Measurements from ENCODE around the gene RALA. TPM values are rescaled to one million over a fixed set of nuclear protein-coding genes. Genes with fewer than 3 reads are reported as not detected.
A peak's percentile ranks its signal among the peaks of the same experiment; 100 is the strongest.

The RALA gene
- polyA plus RNA-seq, 1 donor (not counting 4 experiments of a cell fraction or from before 2014, with no cell fraction given), result 64.6 TPM

GRCh38 chr7:39631736-39632308, 8.4 kb downstream of the RALA start:
- Histone ChIP-seq H3K79me2 (ENCODE audit: control insufficient read depth, insufficient read depth, low read length) (peaks cover 98% of the 10 kb centered on the region), H3K4me1 (ENCODE audit: control insufficient read depth, extremely low read depth, insufficient read depth, low read length) (peaks cover 11% of the 10 kb centered on the region), H3K27ac (ENCODE audit: control insufficient read depth, insufficient read depth, low read length) (no peak overlapping the region), H3K4me2 (ENCODE audit: control insufficient read depth, extremely low read depth, insufficient read depth, low read depth, low read length) (no peak overlapping the region), H3K27me3 (ENCODE audit: control insufficient read depth, extremely low read depth, insufficient read depth, low read length) (no peaks in the 10 kb centered on the region), H3K9me1 (ENCODE audit: control insufficient read depth, extremely low read depth, insufficient read depth, low read length) (peaks cover 2% of the 10 kb centered on the region), H3K36me3 (ENCODE audit: control insufficient read depth in 2 of 2, extremely low read depth in 1 of 2, insufficient read depth in 2 of 2, low read length in 2 of 2) (peaks cover 7 to 19% of the 10 kb centered on the region in 2 experiments), H2AFZ (ENCODE audit: control insufficient read depth, low read length) (no peak overlapping the region), H3K9ac (ENCODE audit: control insufficient read depth, extremely low read depth, insufficient read depth, low read length) (no peak overlapping the region), H3K9me3 (ENCODE audit: control insufficient read depth, low read depth, low read length) (no peaks in the 10 kb centered on the region), H4K20me1 (ENCODE audit: control insufficient read depth, extremely low read depth, insufficient read depth, low read length) (peaks cover 8% of the 10 kb centered on the region), H3K4me3 (ENCODE audit: control insufficient read depth in 2 of 3, extremely low read depth in 1 of 3, insufficient read depth in 2 of 3, low read depth in 1 of 3, low read length in 3 of 3) (no peak overlapping the region)
- FAIRE-seq (no peak), DNase-seq (ENCODE audit: low read depth, low spot score) (no peak)
- dilution Hi-C loops (cut with MboI; ENCODE audit: extremely low pct_ligation_motif_present, low sequenced_read_pairs), result no loop called here
- no peak for TF ChIP-seq EZH2 (IDR thresholded peaks at IDR 0.05; ENCODE audit: low read length)

- Histone ChIP-seq H3K4me2 (ENCODE audit: control insufficient read depth, extremely low read depth, insufficient read depth, low read depth, low read length) (no peak overlapping the region), H3K27ac (ENCODE audit: control insufficient read depth, insufficient read depth, low read length) (peak overlapping the region; percentile 4), H3K27me3 (ENCODE audit: control insufficient read depth, extremely low read depth, insufficient read depth, low read length) (no peaks in the 10 kb centered on the region), H3K36me3 (ENCODE audit: control insufficient read depth in 2 of 2, extremely low read depth in 1 of 2, insufficient read depth in 2 of 2, low read length in 2 of 2) (peaks cover 7 to 18% of the 10 kb centered on the region in 2 experiments), H3K9me1 (ENCODE audit: control insufficient read depth, extremely low read depth, insufficient read depth, low read length) (peaks cover 2% of the 10 kb centered on the region), H3K4me1 (ENCODE audit: control insufficient read depth, extremely low read depth, insufficient read depth, low read length) (peaks cover 9% of the 10 kb centered on the region), H3K4me3 (ENCODE audit: control insufficient read depth in 2 of 3, extremely low read depth in 1 of 3, insufficient read depth in 2 of 3, low read depth in 1 of 3, low read length in 3 of 3) (no peak overlapping the region), H3K9ac (ENCODE audit: control insufficient read depth, extremely low read depth, insufficient read depth, low read length) (no peak overlapping the region), H3K79me2 (ENCODE audit: control insufficient read depth, insufficient read depth, low read length) (peaks cover 98% of the 10 kb centered on the region), H3K9me3 (ENCODE audit: control insufficient read depth, low read depth, low read length) (no peaks in the 10 kb centered on the region), H2AFZ (ENCODE audit: control insufficient read depth, low read length) (no peak overlapping the region), H4K20me1 (ENCODE audit: control insufficient read depth, extremely low read depth, insufficient read depth, low read length) (peaks cover 11% of the 10 kb centered on the region)
- TF ChIP-seq EZH2 (IDR thresholded peaks at IDR 0.05; ENCODE audit: low read length) (no peak), CTCF (optimal IDR thresholded peaks at IDR 0.05 in 1 of 3, IDR thresholded peaks at IDR 0.05 in 1 of 3, conservative IDR thresholded peaks at IDR 0.05 in 1 of 3; ENCODE audit: extremely low read depth in 1 of 3, insufficient read depth in 2 of 3, low read length in 3 of 3) (no peak)
- FAIRE-seq (no peak), DNase-seq (ENCODE audit: low read depth, low spot score) (no peak)
- dilution Hi-C loops (cut with MboI; ENCODE audit: extremely low pct_ligation_motif_present, low sequenced_read_pairs), result no loop called here
These were observed 10.4 kb downstream of the RALA start for GRCh38 chr7:39633563-39634477.
